Fibroblast of the conjunctiva (primary cell): ENCODE results near the gene TRABD2A.

Experiments
- DNase-seq: peaks from one replicate; pipeline ENCODE4 v3.0.0-alpha.2; 2010; ENCODE audit warnings: low read depth

Gene TRABD2A

DNA sequence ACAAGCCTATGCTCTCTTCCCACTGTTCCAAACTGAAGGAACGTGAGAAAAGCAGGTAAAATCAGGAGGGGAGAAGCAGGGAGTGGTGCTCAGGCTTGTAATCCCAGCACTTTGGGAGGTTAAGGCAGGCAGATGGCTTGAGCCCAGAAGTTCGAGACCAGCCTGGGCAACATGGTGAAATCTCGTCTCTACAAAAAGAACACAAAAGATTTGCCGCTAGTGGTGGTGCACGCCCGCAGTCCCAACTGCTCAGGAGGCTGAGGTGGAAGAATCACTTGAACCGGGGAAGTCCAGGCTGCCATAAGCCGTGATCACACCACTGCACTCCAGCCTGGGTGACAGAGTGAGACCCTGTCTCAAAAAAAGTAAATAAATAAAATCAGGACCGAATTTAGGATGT, 23.3 kb upstream of the TRABD2A start:
- DNase-seq = no peak

DNA sequence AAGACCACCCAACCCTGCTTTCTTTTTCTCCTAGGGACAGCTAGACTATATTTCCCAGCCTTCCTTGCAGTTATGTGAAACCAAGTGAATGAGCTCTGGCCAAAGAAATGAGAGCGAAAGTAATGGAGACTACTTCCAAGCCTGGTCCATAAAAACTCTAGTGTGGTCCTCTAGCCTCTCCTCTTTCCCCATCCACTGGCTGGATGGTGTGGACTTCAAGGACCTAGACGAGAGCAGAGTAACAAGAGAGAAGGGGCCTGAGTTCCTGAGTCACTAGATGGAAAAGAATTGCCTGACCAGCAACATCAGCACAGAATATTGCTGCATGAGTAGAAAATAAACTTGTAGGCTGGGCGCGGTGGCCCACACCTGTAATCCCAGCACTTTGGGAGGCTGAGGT, 21.6 kb upstream of the TRABD2A start:
- DNase-seq = no peak

DNA sequence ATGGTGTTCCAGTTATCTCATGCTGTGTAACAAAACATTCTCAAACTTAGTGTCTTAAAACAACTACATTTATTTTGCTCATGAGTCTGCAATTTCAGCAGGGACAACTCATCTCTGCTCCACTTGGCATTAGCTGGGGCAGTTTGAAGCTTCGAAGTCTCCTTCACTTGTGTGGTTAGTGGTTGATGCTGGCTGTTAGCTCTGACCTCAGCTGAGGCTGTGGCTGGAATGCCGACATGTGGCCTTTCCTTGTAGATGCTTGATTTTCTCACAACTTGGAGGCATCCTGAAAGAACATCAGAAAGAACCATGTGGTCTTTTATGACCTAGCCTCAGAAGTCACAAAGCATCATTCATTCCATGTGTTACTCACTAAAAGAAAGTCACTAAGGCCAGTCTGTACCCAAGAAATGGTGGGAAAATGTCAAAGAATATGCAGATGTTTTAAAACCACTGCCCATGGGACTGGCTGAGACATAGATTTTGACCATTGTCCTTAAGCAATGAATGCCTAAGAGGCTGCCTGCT, 20.8 kb upstream of the TRABD2A start:
- DNase-seq = no peak

DNA sequence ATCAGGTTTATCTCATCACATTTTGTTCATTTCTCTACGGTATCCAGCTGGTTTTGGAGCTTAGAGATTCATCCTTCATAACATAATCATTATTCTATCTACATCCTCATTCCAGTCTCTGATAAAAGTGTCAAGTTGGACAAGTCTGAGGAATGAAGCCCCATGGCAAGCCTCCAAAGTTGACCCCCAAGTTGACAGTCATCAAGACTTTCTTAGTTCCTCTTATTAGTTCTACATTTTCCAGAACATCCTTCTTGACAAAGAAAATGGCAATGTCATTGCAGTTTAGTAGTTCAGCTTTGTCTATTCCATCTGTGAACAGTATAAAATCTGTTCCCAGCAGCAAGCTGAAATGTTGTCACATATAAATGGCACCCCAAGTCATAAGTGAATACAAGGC, 20.1 kb upstream of the TRABD2A start:
- no peak for DNase-seq

DNA sequence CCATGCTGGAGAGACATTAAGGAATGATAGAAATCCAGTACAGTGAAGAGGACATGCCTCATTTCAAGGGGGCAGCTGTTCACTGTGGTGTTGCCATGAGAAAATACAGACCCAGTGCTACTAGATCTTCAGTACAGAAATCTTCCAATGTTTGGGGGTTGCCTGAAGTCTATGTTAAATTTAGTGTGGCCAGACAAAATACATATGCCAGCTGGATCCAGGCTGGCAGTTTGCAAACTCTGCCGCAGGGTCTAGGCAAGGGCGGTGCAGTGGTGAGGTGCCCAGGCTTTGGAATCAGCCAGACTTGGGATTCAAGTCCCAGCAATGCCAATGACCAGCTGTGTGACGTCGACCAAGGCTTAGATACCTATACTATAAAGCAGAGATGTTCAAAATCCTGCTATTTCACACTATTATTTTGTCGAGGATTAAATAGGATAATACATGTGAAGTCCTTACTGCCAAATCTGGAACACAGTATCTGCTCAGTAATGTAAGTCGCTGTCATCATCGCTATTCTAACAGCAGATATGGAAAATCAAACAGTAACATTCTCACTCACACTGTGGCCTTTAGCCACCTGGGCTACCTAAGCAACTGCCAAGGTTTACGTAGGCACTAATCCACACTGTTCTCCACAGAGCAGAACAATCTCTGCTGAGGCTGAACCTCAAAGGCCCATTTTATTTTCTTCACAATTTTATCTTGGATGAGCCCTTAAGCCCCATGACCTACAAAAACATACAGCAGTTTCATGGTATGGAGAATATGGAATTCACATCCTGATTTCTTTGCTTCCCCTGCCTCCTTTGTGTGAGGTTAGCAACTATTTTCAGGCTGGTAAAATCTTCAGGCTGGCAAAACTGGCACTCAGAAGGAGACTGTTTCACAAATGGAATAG, 18.7 kb upstream of the TRABD2A start:
- DNase-seq = no peak

DNA sequence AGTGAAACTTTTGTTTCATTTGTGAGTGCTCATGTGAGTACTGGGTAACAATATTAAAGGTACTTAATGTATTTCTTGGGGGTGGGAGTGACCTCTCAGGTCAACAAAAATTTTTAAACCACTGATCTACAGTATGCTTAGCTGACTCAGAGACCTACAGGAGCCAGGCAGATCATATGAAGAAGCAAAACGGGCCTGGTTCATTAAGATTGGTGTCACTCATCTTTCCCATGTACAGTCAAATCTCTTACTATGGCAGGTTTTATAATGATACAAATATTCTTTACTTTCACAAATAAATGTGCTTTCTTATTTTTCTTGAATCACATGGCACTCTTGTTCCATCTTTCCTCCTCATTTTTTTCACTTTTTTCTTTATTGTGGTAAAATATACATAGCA, 16.9 kb upstream of the TRABD2A start:
- DNase-seq = no peak

DNA sequence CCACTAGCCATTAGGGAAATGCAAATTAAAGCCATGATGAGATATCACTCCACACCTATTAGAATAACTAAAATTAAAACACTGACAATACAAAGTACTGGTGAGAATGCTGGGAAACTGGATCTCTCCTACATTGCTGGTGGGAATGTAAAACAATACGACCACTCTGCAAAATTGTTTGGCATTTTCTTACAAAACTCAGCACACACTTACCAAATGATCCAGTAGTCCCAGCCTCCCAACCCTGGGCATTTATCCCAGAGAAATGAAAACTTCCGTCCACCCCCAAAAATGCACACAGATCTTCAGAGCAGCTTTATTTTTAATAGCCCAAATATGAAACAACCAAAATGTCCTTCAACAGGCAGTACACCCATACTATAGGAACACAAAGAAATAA, 15.7 kb upstream of the TRABD2A start:
- DNase-seq = no peak

DNA sequence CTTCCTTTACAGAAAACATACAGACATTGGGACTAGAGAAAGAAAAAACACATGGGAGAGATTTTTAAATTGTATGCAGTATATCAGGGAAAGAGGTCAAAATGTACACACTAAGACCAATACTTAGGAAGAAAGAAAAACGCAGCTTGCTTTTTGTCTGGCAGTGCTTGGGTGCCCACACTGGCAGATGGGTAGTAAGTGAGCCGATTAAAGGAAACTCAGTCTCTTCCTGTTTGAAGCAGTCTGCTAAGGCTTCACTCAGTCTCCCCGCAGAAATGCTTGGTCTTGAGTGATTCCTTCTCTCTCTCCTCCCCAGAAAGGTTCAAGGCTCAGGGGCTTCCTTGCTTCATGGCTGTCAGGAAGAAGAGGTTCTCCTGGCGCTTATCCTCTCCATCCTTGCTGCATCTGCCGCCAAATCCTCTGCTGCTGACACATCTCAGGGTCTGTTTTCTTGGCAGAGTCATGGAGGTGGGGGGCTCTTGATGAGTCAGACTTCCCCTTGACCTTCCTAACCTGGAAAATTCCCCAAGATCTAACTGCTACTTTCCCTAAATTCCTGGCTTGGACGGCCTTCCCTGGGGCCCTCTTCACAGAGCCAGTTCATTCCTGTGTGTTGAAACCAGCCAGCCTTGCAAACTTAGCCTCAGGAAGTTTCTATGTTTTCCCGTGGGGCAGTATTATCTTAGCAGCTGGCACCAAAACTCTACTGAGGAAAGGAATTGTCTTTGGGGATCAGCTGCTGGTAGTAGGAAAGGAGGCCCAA, 14.1 kb upstream of the TRABD2A start:
- no peak for DNase-seq

DNA sequence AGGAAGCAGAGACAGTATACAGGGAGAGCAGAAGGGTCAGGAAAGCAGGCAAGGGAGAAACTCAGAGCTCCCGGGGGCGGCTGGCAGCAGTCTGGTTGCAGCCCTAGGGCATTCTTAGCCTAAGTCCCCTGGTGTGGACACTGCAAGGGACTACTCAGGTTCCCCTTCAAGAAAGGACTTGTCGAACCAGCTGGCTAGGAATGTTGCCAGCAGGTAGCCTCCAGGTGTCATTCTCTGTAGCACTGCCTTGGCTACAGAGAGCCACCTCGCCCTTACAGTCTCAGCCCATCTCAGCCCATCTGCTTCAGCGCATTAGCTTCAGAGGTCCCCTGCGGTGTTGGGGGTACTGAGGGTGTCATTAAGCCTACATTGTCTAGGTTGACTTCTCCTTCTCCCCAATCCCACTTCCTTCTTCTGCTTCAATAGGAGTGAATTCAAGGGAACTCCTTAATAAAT, 13.3 kb upstream of the TRABD2A start:
- no peak for DNase-seq

DNA sequence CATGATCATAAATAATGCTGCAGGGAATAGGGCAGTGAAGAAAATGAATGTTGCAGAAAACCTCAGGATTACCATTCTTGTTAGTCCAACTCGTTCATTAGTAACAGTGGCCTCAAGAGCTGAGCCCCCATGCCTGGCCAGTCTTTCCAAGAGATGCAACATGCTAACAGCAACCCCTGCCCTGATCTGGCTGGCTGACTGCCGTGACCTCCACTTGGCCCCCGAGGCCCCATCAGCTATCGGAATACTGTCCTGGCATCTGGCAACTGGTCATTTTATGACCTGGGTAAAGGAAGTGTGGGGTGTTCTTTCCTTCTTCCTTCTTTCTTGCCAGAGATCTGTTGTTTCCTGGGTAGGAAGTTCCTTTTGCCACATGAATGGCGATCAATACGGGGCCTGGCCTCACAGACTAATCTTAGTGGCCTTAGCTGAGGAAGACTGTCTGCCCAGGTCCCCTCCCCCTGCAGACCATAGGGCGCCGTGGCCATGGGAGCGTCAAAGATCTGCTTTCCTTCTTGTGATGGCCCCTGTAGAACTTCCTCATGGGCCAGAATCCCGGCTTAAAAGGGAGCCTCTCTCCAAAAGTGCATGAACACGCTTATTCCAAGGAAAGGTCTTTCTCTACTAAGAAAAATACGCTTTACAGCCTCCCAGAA, 10.6 kb upstream of the TRABD2A start:
- DNase-seq = no peak

DNA sequence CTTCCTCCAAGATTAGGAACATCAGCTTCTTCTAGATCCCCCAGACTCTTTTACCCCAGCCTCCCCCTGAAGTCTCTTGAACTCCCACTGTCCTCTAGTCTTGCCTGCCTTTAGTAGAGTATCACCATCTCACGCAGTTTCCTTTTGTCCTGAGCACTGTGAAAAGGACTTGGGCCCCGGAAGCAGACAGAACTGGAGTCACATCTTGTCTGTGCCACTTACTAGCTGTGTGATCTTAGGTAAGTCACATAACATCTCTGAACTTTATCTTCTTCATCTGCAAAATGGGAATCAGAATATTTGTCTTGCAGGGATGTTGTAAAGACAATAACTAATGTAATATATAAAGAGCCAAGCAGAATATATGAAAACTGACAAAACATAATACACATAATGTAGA, 8.4 kb upstream of the TRABD2A start:
- no peak for DNase-seq

DNA sequence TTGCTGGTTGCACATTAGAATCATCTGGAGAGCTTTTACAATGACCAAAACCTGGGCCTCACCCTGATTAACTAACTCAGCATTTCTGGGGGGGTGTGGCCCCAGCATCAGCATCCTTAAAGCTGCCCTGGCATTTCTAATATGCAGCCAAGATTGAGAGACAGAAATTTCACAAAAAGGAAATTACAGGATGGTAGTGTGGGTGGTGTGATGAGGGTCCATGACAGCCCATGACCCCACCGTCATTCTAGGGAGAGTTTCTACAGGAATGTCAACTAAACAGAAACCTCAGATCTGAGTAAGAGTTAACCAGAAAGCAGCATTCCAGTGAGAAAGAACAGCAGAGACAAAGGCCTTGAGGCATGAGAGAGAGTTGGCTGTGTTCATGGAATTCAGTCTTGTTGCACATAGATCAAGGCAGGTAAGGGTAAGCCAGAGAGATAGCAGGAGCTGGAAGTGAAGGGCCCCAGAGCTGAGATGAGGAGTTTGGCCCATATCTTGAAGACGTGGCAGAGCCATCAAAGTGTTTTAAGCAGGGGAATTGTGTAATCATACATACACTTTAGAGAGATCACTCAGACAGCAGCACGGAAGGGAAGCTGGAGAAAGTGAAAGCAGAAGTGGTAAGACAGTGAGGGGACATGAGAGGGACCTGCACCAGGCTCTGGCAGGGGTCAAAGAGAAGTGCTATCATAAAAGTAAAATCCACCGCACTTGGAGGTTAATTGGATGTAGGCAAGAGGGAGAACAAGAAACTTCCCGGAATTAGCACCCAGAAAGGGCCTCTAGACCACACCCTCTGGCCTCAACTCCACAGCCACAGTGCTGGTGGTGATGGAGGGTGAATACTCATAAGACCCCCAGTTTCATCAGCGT, 7.8 kb upstream of the TRABD2A start:
- peak; percentile 53 for DNase-seq

DNA sequence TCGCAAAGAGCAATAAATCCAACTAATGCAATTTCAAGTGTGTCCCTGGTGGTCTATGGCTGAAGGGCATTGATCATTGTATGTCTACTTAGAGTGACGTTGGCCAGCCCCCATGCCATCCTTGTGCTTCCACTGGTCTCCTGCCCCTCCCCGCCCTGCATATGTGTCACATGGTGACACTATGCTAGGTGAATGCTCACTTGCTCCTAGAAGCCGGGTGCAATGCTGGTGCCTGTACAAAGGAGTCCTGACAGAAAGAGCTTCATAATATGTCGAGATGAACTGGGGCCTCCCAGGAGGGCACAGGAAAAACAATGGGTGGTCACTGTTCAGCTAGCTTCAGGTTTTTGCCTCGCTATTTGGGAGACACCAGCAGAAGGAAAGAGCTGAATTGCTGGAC, 5.9 kb upstream of the TRABD2A start:
- DNase-seq = no peak

DNA sequence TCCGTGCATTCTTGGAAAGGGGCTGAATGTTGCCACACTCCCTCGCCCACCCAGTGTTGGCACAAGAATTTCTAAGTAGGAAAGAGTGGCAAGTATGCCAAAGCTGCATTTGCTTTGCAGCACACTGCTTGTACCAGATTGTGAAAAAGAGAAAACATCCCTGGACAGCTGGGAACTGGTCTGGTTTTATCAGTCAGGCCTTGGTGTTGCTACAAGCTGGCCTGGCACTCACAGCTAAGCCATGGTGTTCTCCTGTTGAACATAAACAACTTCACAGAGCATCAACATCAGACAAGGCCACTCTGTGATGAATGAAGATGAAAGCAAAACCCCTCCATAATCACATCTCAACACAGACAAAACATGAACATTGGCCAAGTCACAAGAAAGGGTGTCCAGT, 4.2 kb upstream of the TRABD2A start:
- no peak for DNase-seq

DNA sequence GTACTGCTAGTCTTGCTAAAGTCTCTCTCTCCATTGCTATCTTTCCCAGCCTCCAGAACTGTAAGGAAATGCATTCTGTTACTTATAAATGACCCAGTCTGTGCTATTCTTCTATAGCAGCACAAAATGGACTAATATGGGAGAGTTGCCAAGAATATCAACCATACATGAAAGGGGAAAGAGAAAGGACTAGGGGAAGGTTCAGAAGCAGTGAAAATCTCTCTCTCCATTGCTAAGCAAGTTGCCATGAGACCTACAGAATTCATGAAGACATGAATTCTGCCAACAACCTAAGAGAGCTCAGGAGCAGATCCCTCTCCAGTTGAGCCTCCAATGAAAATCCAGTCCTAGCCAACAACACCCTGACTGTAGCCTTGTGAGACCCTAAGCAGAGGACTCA, 3.6 kb upstream of the TRABD2A start:
- no peak for DNase-seq

DNA sequence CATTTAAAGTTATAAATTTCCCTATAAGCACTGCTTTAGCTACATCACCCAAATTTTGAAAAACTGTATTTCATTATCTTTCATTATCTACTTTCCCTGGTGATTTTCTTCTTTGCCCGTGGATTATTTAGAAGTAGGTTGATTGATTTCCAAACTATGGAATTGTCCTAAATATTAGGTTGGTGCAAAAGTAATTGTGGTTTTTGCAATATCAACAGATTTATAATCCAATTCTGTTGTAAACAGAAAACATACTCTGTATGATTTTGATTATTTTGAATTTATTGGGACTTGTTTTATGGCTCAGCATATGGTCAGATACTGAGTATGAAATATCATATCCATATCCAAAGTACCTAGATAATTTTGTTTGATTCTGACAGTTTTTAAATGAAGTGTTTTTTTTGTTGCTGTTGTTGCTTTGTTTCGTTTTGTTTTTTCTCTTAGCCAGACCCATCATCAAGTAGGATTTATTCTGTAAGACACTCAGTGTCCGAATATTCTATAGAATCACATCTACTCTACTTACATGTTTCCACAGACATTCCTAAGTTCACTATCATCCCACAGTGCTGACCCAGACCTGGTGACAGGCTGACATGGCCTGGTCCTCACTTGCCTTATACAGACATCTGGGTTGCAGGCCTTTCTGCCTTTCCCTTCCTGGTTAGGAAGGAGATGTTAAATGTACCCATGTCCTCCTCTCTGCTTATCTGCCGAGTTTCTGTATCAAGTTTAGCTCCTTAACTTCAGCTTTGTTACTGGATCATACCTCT, 2.1 kb upstream of the TRABD2A start:
- DNase-seq = no peak

DNA sequence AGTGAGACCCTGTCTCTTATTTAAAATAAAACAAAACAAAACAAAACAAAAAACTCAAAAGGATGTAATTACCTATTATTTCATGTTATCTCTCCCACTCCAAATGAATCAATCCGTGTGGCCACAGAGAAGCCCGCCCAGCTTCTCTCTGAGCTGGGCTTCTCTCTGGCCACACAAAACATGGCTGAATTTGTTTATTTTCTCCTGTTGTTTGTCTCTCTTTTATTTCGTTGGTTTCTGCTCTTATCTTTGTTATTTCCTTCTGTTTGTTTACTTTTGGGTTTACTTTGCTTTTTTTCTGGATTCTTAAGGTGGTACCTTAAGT, 1.5 kb upstream of the TRABD2A start:
- DNase-seq = no peak

DNA sequence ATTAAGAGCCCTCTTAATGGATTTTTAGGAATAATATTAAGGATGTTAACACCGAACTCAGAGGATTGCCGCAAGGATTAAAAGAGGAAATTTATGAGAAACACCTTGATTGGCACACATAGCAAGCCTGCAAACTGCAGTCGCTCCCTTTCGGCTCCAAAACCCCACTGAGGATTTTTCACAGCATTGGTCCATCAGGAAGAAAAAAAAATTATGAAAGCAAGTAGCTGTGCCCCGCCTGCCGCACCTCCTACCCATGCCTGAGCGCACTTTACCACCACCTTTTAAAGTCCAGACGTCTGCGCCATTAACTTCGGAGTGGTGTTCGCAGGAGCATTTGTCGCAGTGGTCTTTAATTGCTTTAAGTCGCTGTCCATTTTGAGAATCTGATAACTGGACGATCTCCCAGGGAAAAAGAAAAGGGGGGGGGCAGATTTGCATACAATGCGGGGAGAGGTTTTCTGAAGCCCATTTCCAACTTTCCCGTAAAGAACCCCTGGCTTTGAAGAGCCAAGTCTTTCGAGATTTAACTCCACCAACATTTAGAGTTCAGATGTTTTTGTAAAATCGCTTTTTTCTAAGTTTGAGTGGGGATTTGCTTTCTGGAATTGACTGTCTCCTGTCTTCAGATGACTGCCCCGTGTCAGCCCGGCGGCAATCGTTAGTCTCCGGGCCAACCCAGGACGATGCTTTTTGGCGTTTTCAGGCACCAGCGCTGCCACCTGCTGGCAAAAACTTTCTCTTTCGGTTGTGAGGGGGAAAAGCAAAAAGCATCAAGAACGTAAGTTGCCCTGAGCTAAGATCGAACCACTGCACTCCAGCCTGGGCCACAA, 913 bp upstream of the TRABD2A start:
- DNase-seq = peak; percentile 76

DNA sequence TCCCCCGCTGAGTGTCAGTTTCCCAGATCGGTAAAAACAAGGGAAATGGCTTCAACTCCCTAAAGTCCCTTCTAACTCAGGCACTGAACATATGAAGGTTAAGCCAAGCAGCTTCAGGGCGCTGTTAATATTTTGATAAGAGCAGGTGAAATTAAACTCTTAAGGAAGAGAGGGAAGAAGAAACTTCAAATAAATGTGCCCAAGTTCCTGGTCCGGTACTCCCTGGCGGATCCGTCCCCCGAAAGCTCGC, 564 bp downstream of the TRABD2A start:
- DNase-seq = no peak
